ENCODE results near the gene ARMC6. TPM values are rescaled to one million over a fixed set of nuclear protein-coding genes. Genes with fewer than 3 reads are reported as not detected.

ARMC6 gene
- total RNA-seq, 4 donors from 2014 or later = 33.1 to 60.0 (median 46.1) TPM

GRCh38 chr19:19054939-19055440 lies 21.6 kb downstream of the ARMC6 start:
- H3K36me3 ChIP-seq = peaks cover 29 to 37% of the 10 kb centered on the region in 2 donors
- peaks cover 12 to 16% of the 10 kb centered on the region in 2 donors for H3K4me1 ChIP-seq
- H3K27me3 ChIP-seq = no peaks in the 10 kb centered on the region
- WGBS, 2 donors = 98% methylated on average over 18 to 19 of the region's 19 CpGs
- TF ChIP-seq CTCF (IDR thresholded peaks at IDR 0.05) (no peak), POLR2A (IDR thresholded peaks at IDR 0.05) (no peak)
- intact Hi-C loops (cut with DNase I) = loop anchor here (2.0 to 5.0 kb wide), 2 partner anchors 52 to 88 kb away; no protein-coding TSS in a partner anchor
- no peaks in the 10 kb centered on the region for H3K9me3 ChIP-seq
- H3K27ac ChIP-seq = no peak overlapping the region
- H3K4me3 ChIP-seq (replicated peaks in 1 of 3) = no peak overlapping the region
- DNase-seq = no peak

- Histone ChIP-seq H3K4me1 (peaks cover 18 to 23% of the 10 kb centered on the region in 2 donors), H3K27ac (no peak overlapping the region), H3K4me3 (replicated peaks in 1 of 3) (no peak overlapping the region), H3K9me3 (no peaks in the 10 kb centered on the region), H3K27me3 (no peaks in the 10 kb centered on the region), H3K36me3 (peaks cover 29 to 37% of the 10 kb centered on the region in 2 donors)
- DNase-seq = no peak
- no peak for TF ChIP-seq POLR2A (IDR thresholded peaks at IDR 0.05)
- no peak for TF ChIP-seq CTCF (IDR thresholded peaks at IDR 0.05)
- intact Hi-C loops (cut with DNase I) = loop anchor here (2.0 to 5.0 kb wide), 2 partner anchors 52 to 87 kb away; no protein-coding TSS in a partner anchor
- WGBS, 2 donors = 97 to 99% methylated on average over 6 to 9 of the region's 13 CpGs
Observed at GRCh38 chr19:19055701-19056100, 22.3 kb downstream of the ARMC6 start.

GRCh38 chr19:19056636-19057275 lies 23.4 kb downstream of the ARMC6 start:
- no peaks in the 10 kb centered on the region for H3K27me3 ChIP-seq
- DNase-seq = no peak
- intact Hi-C loops (cut with DNase I) = loop anchor here (5.0 kb wide), 1 partner anchor 51 kb away; no protein-coding TSS in a partner anchor
- no peaks in the 10 kb centered on the region for H3K9me3 ChIP-seq
- H3K27ac ChIP-seq = no peak overlapping the region
- peaks cover 29 to 34% of the 10 kb centered on the region in 2 donors for H3K4me1 ChIP-seq
- H3K4me3 ChIP-seq (replicated peaks in 1 of 3) = no peak overlapping the region
- peaks cover 23 to 32% of the 10 kb centered on the region in 2 donors for H3K36me3 ChIP-seq
- WGBS, 2 donors = 77 to 82% methylated on average over 6 to 8 of the region's 9 CpGs
- TF ChIP-seq POLR2A (IDR thresholded peaks at IDR 0.05) (no peak), CTCF (IDR thresholded peaks at IDR 0.05) (no peak)

GRCh38 chr19:19057317-19057716 lies 23.9 kb downstream of the ARMC6 start:
- Histone ChIP-seq H3K4me1 (peaks cover 32 to 40% of the 10 kb centered on the region in 2 donors), H3K36me3 (peaks cover 18 to 27% of the 10 kb centered on the region in 2 donors), H3K4me3 (replicated peaks in 1 of 3) (no peak overlapping the region), H3K27me3 (no peaks in the 10 kb centered on the region), H3K27ac (no peak overlapping the region), H3K9me3 (no peaks in the 10 kb centered on the region)
- 88 to 100% methylated on average over 3 to 11 of the region's 13 CpGs for WGBS, 2 donors
- TF ChIP-seq POLR2A (IDR thresholded peaks at IDR 0.05) (no peak), CTCF (IDR thresholded peaks at IDR 0.05) (no peak)
- no peak for DNase-seq
- intact Hi-C loops (cut with DNase I) = loop anchor here (5.0 kb wide), 1 partner anchor 50 kb away; no protein-coding TSS in a partner anchor

- intact Hi-C loops (cut with DNase I) = loop anchor here (5.0 kb wide), 1 partner anchor 50 kb away; no protein-coding TSS in a partner anchor
- no peak overlapping the region for H3K4me3 ChIP-seq (replicated peaks in 1 of 3)
- H3K36me3 ChIP-seq = peaks cover 16 to 25% of the 10 kb centered on the region in 2 donors
- H3K9me3 ChIP-seq = no peaks in the 10 kb centered on the region
- peaks cover 33 to 44% of the 10 kb centered on the region in 2 donors for H3K4me1 ChIP-seq
- 87 to 93% methylated on average over 6 to 7 of the region's 7 CpGs for WGBS, 2 donors
- H3K27me3 ChIP-seq = no peaks in the 10 kb centered on the region
- DNase-seq = no peak
- TF ChIP-seq POLR2A (IDR thresholded peaks at IDR 0.05) = no peak
- TF ChIP-seq CTCF (IDR thresholded peaks at IDR 0.05) = no peak
- H3K27ac ChIP-seq = no peak overlapping the region
Observed at GRCh38 chr19:19057720-19058119, 24.3 kb downstream of the ARMC6 start.
